A172 (cell line): ENCODE measurements around the gene FCN3. TPM values are rescaled to one million over a fixed set of nuclear protein-coding genes. Genes with fewer than 3 reads are reported as not detected.
"Not testable (repeated sequence)": the region's sequence is repeated elsewhere in the genome, so short reads cannot be mapped to it uniquely, and the experiment has no call there.

Experiments
- DNase-seq: peaks from one replicate; pipeline ENCODE4 v3.0.0-alpha.2; 2015; ENCODE audit warnings: low spot score
- total RNA-seq: library from RNA; depleted of rRNA; stranded (reverse); fragments of >200 nt; shearing (Covaris generic); gene quantifications from 2 replicates; pipeline ENCODE4 v1.2.3, GENCODE V29; 2014; rRNA removed

Gene FCN3
- total RNA-seq: not detected in 2 replicates

DNA sequence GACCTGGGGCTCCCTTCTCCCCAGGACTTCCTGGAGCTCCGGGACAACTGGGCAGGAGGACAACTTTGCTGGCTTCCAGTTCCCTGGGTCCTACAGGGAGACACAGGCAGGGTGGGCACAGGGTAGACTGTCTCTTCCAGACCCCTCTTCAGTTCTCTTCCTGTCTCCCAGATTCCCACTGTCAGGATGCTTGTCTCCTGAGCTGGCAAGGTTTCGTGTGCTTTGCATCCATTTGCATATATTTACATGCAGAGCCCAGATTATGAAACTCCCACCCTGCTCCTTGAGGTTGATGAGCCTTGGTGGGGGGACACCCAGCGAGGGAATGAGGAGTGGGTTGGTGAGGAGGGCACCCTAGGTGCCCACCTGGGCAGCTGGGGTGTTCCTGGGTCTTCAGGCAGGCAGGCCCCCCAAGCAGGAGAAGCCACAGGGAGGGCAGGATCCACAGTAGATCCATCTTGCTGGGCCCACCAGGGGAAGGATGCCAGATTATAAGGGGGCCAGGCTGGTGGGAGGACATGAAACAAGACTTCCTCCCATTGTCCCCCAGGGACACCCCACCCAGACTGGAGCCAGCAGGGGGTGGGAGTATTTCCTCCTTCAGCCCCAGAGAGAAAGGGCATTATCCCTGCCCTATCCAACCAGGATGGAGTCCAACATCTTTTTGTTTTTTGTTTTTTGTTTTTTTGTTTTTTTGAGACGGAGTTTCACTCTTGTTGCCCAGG lies at the start of gene FCN3:
FCN3 (minus strand) TSS at position 463 of the 725 bp plus-strand sequence; CDS start at position 457, 6 bp downstream.
- no peak for DNase-seq

DNA sequence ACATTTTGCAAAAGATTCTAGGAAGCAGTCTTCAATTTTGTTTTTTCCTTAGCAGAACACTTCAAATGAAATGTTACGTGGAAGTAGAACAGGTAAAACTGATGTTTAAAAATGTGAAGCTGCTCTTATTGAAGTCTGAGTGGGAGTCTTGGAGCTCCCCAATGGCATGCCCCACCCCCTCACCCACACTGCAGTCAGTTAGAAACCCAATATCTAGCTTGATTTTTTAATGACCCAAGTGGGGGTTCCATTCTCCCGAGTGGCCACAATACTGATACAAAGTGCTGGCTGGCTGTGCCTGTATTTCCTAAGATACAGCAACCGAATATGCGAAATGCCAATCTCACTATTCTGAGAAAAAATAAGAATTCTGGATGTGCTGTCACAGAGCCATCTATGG lies 49.1 kb upstream of the FCN3 start:
- DNase-seq: no peak

DNA sequence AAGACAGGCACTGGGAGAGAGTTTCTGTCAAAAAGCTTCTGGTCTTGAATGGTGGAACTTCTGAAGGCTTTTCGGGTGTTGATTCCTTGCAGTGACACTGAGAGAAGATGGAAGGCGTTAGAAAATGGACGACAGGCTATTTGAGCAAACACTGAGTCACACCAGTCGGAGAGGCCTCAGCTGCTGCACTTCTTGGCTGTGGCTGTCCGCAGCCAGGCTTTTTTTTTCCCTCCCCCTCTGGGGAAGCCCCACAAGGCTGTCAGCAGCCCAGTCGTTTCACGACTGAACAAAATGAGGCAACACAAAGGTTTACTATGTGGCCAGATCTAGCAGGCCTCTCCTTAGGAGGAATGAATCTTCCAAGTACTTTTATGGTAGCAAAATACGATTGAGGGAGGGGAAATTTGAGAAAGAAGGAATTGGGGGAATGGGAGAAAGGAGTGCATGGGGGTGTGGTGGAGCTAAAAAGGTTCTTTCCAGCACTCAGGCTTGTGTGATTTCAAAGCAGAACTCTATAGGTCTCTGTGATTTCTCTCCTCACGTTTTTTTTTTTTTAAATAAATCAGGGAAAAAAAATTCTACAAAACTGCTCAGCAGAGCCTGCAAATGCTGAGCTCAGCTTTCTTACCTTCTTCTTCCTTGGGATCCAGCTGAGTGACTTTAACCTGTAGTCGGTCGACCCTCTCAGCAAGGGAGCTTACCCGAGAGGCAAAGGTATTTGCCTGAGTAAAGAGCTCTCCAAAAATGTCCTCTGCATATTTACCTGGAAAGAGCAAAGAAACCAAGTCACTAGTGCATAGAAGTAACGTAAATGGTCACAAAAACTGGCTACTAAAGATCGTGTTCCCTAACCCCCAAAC lies 43.9 kb upstream of the FCN3 start:
- DNase-seq: peak; percentile 83

DNA sequence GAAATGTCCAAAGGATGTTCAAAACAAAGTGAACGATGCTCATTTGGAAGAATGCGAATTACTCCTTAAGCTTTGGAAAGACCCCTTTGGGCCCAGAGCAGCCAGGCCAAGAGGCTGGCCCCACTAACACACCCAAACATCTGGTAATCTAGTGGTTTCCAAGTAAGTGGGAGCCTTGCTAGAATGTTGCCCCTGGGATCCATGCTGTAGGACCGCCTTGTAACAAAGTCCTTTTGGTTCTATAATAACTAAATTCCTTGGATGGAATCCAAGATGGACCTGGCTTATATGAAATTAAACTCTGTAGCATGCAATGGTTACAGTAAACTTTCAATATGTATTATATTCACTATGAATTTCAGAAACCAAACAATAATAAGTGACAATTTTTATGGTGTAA lies 43.1 kb upstream of the FCN3 start:
- no peak for DNase-seq

DNA sequence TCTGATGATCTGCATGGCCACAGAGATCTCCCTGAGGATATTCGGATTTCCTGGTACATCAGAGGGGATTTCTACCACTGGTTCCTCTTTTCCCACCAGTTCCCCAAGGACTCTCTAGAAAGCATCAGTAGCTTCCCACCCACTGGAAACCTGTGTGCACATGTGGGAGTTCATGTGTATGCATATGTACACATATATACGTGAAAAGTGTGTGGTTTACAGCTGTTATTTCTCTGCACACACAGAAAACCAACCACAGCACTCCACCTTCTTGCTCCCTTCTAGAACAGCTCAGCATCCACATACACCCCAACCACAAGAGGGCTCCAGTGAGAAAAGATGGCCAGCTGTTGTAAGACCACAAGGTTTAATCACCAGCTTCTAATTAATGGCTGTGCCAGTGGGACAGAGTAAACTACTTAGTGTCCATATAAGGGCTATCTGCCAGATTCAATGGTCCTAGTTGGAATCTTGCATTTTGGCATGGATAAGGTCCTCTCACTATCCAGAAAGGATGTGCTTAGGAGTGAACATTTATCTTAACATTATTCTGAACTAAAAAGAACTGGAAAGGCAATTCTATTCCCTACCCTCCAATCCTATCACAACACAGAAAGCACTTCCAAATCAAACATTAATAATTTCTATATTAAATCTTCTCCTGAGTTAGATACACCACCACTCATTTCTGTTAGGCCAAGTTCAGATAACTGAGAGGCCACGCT lies 41.9 kb upstream of the FCN3 start:
- peak; percentile 48 for DNase-seq

DNA sequence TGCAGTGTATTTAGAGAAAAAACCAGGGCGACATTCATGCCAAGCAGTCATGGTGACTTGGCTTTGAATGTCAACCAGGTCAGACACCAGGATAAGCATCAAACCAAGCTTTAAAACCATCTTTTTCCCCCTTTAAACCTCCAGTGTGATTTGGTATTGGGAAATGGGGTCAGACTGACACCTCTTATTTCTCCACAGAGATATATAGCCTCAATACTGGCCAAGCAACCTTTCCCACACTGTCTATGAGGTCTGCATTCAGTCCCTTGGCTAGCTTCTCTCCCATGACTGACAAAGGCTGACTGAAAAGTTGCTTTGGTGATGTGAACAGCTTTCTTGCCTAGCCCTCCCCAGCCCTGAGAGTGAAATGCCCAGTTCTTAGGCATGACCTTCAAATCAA lies 39.5 kb upstream of the FCN3 start:
- DNase-seq: no peak

DNA sequence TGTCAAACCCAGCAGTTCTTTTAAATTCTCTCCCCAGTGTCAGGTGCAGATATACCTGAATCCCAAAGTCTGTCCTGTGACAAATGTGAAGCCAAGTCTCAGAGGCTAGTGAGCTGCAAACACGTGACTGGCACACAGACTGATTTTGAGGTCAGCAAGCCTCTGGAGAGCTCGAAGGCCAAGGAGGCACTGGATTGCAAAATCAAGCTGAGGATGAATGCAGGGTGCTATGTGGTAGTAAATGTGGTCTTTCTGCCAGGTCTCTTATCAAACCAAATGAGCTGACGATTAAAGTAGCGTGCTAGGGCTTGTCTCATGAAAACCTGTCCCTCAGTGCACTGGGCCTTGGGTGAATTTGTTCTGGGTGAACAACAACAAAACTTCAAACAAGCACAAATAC lies 38.4 kb upstream of the FCN3 start:
- DNase-seq: no peak

DNA sequence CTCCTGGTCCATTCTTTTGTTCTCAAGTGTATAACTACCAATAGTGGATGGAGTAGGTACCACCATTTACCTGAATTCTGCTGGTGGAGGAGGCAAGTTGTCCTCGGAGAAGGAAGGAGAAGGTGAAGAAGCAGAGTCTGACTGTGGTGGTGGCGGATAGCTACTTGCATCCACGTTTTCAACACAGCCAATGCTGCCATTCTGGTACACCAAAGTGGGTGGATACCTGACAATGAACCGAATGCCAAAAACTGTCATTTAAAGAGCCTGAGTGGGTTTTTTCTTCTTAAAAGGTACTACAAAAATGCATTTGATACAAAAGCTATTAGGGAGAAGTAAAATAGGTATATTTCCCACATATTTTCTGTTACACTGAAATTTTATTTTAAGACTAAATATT lies 37.9 kb upstream of the FCN3 start:
- no peak for DNase-seq

DNA sequence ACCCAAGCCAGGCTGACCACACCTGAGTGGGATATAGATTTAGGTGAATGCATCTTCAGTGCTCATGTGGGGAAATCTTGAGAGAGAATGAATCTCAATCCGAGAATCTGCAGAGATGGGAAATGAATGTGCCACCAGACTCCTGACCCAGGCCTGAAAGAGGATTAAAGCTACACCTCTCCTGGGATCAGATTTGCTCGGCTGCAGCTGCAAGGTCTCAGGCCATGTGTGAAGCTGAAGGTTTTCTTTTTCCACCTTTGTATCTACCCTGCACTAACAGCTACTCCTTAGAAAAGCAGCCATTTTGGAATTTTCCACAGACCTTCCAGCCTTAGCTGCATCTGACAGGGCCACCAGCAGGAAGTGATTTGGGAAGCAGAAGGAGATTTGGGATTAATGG lies 36.1 kb upstream of the FCN3 start:
- DNase-seq: no peak

DNA sequence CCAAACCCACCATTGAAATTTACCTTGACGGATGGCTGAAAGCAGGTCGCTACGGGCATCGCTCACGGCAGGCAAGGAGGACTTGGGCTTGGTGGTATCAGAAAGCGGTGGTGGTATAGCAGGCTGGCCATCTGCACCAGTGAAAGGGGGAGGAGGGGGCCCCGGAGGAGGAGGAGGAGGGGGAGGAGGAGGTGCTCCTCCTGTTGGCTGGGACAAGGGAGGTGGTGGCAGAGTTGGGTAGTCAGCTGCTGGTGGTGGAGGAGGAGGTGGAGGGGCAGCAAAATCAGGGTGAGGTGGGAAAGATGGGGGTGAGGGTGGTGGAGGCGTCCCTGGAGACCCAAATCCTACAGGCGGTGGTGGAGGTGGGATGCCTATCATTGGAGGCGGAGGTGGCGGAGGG lies 35.0 kb upstream of the FCN3 start:
- DNase-seq: no peak

DNA sequence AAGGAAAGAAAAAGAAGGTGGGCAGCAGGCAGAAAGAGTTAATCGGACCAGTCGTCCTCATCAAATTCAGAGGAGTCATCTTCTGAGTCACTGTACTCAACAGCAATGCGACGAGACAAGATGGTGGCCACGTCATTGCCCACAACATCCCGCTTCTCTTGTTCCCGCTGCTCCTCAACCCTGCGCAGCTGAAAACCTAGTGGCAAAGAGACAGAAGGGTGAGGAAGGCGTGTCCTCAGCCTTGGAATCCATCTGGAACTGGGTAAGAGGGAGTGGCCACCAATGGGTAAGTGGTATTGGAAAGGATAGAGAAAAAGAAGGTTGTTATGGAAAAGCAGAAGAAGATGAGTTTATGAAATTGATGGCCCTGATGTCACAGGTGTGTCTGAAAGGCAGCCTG lies 33.5 kb upstream of the FCN3 start:
- peak; percentile 70 for DNase-seq

DNA sequence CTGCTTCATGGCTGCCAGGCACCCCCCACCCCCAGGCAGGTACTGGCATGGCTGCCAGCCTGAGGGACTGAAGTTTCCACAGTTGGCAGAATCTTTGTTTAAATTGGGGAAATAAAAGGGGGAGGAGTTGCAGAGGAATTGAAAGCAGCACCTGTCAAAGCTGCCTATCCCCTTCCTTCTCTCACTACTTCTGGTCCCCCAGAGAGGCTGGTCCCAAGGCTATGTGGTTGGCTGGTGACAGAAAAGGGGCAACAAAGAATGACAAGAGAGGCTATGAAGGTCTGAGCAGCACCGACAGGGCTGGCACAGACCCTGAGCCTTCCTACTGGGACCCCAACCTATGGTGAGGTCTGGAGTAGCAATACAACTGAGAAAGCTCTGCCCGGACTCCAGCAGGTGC lies 32.2 kb upstream of the FCN3 start:
- not testable (repeated sequence) for DNase-seq

DNA sequence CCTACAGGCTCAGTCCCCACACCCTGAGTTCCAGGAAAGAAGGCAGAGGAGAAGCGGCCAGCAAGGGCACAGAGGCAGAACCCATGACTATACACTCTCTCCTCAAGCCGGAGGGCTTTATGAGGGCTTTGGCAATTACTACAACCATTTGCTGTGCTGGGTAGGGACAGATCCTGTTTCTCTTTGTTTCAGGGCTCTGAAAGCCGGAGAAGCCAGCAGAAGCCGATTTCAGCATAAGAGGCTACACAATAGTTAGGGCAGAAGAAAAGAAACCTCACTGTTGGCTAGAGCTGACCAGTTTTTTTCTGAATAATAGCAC lies 31.7 kb upstream of the FCN3 start:
- DNase-seq: no peak

DNA sequence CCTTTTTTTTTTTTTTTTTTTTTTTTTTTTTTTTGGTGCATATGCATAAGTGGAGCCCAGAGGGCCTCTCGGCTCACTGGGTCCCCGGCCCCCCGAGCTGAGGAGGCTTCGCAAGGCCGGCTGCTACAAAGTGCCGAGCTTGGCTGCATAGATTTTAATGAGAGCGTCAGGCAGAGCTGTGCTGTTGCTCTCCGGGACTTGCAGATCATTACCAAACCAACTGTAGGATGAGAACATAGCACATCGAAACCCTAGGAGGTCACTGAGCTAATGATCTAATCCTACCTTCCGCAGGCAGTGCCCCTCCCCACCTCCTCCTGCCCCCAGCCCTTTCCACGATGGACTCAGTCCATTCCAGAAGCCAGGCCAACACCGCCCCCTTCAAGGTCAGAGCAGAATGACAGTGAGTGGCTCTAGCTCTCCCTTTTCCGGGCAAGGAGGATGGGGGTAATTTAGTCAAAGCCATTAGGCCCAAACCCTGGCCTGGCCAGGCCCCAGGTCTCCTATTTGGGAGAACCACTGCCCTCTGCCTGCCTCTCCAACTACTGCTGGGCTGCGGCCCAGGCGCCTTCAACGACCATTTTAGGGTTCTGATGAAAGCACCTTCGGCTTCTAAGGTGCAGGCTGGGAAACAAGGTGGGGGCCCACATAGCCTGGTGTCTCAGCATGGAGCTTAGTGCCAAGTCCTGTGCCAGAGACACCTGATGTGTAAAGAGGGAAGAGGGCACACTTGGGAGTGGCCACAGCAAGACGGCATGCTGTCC lies 31.2 kb upstream of the FCN3 start:
- DNase-seq: not testable (repeated sequence)

DNA sequence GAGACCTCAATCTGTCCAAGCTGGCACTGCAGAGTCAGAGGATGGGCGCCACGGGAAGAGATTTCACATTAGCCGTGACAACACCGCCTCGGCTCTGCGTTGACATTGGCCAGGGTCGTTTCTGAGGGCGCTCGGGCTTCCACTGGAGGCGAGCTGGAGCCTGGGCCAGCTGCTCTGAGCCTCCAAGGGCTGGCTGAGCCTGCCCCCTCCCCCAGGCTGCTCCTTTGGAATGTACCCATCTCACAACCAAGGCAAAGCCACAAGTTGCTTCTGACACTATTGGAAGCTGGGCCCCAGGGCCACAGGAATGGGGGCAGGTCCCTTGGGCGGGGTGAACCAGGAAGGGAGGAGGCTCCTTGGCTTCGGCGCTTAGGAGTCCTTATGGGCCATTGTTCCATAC lies 30.4 kb upstream of the FCN3 start:
- no peak for DNase-seq

DNA sequence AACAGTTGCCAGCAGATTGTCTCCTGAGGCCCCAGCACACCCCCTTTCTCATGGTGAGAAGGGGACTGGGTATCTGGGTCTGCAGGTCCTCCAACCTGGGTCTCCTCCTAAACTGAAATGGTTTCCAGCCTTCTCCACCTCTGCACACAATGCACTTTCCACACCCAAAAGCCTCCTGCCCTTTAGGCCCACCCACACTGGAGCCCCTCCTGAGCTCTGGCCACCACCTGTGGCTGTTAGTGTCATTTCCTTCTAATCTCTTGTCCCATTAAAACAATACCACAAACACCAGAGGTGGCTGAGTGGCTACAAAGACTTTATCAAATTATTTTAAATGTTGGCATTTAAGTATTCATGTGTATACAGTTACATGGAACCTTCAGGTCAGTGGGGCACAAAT lies 29.3 kb upstream of the FCN3 start:
- DNase-seq: no peak

DNA sequence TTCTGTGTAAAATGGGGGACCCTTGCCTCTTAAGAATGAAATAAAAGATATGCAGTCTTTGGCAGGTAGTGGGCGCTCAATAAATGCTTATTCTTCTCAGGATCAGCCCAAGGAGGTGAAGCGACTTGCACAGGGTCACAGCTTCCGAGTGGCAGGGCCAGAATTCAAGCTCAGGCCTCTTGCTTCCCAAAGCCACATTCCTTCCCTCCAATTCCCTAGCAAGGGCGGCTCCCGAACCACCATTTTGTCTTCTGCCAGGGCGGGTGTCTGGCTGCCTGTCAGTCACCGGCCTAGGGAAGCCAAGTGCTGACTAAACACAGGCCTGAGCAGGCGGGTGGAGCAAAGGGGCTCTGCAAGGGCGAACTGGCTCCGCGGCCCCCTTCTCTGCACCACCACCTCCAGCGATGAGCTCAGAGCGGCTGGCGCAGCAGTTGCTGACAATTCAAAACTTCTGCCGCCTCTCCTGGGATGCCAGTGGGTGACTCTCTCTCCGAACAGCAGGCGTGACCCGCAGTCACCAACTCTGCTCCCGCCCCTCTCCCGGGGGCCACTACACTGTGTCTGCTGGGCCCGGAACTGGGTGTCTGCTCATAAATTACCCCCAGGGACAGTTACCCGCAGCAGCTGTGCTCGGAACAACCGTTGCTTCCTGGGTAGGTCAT lies 28.6 kb upstream of the FCN3 start:
- no peak for DNase-seq

DNA sequence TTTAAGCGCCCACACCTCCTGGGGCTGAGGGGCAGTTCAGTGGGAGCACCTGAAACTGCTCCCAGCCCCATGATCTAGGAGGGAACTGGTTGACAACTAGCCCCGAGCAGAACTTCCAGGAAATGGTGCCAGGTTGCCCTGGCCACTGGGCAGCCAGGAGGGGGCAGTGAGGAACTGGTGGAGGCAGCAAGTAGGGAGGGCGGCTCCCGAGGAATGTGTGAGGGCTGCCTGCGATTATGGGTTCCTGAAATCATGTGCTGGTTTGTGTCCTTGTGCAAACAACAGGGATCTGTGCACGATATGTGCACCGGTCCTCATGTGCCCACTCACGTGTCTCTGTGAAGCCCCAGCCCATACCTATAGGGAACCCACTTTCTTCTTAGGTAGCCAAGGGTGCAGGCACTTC lies 27.7 kb upstream of the FCN3 start:
- DNase-seq: peak; percentile 45

DNA sequence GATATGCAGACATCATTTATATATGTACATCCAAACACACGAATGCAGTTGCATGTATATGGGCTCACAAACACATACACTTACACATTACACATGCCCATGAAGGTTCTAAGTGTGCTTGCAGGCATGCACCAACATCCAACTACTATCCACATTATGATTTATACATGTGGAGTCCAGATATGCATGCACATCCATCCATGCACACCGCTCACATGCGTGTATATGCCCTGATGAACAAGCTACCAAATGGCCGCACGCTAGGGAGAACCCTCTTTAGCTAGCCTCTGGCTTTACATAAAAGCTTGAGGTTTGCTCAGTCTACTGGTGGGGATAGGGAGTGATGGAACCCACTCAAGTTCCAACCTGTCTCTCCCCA lies 26.3 kb upstream of the FCN3 start:
- no peak for DNase-seq

DNA sequence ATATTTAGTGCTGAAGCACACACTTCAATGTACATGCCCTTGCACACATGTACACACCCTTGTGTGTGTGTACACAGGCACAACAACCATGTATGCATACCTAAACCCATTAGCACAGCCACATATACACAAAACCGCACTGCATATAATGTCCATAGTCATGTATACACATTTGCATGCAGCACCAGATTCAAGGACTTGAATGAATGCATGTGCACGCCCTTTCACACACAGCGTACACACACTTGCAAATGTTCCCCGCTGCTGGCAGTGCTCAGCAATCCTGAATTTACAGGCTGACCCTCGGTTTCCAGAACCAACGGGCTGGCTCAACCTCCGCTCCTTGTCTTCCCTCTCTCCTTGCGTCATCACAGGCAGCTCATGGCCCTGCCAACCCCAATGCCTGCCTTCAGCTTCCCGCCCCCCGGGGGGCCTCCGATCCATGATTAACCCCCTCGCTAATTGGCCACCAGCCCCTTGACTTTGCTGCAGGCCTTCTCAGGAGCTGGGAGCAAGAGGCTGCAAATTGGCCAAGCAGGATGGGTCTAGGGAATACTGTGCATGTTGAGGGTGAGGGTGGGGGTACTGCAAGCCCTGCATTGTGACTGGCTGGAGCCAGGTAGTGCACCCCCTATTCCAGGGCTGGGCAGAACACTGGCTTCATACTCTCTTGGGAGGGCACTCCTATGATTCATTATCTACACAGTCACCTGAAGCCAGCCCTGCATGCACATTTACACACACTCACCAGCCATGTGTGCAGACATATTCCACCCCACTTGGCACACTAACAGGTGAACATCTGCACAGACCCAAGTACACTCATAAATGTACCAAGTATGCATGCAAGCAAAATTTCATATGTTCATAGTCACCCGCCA lies 25.7 kb upstream of the FCN3 start:
- no peak for DNase-seq
